Transverse colon (tissue), 3 donors: ENCODE measurements around the gene ZNF100.
"Not testable (repeated sequence)": the region's sequence is repeated elsewhere in the genome, so short reads cannot be mapped to it uniquely, and the experiment has no call there.

ENCODE experiments used
- EP300 ChIP-seq: sonication (generic); formaldehyde crosslinking; IDR thresholded peaks from one replicate; pipeline ENCODE4 v1.6.1; 2017; ENCODE audit warnings: antibody characterized with exemption, low read depth
- POLR2A ChIP-seq: fragments of 450-650 bp; IDR thresholded peaks from one replicate; pipeline ENCODE4 v1.6.1; 2016; ENCODE audit warnings: antibody characterized with exemption, mild to moderate bottlenecking, moderate library complexity
- TF ChIP-seq, protein P1 (sequence below), 5 experiments: fragments of 200-600 bp in 3 of 5; fragments of 450-650 bp in 2 of 5; sonication (generic) in 3 of 5; IDR thresholded peaks; 1 replicate in 2 of 5; 2 replicates in 3 of 5; pipeline ENCODE4 v1.5.1; 2016 to 2017; ENCODE audit warnings: antibody characterized with exemption in 5 of 5, inconsistent platforms in 3 of 5, mild to moderate bottlenecking in 2 of 5, moderate library complexity in 1 of 5

GRCh38 chr19:21726942-21727747 is 40.2 kb downstream of the ZNF100 start:
- TF ChIP-seq, protein P1, sequence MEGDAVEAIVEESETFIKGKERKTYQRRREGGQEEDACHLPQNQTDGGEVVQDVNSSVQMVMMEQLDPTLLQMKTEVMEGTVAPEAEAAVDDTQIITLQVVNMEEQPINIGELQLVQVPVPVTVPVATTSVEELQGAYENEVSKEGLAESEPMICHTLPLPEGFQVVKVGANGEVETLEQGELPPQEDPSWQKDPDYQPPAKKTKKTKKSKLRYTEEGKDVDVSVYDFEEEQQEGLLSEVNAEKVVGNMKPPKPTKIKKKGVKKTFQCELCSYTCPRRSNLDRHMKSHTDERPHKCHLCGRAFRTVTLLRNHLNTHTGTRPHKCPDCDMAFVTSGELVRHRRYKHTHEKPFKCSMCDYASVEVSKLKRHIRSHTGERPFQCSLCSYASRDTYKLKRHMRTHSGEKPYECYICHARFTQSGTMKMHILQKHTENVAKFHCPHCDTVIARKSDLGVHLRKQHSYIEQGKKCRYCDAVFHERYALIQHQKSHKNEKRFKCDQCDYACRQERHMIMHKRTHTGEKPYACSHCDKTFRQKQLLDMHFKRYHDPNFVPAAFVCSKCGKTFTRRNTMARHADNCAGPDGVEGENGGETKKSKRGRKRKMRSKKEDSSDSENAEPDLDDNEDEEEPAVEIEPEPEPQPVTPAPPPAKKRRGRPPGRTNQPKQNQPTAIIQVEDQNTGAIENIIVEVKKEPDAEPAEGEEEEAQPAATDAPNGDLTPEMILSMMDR (IDR thresholded peaks at IDR 0.05), result not testable (repeated sequence)
- TF ChIP-seq POLR2A, EP300: not testable (repeated sequence)
